K562 (cell line): ENCODE data around the gene CDCA7L. TPM values are rescaled to one million over a fixed set of nuclear protein-coding genes. Genes with fewer than 3 reads are reported as not detected.
"Not testable (repeated sequence)": the region's sequence is repeated elsewhere in the genome, so short reads cannot be mapped to it uniquely, and the experiment has no call there.

Experiments used
- ATAC-seq: fragments of 200-7000 bp; cut with Tn5 transposase; 3 replicates; pipeline ENCODE4 v1.9.1; 2020; ENCODE audit warnings: moderate library complexity
- BruUV-seq: library from RNA; stranded (reverse); fragments of 400-500 nt; replicated peaks from 2 replicates; lab custom pipeline; 2021; lab: Mats Ljungman, UMichigan
- CTCF ChIA-PET: fragments of 300-600 bp; formaldehyde crosslinking; extraction: SDS; loops from one replicate; lab custom pipeline; 2021; ENCODE audit warnings: low intra/inter-chr PET ratio; lab: Yijun Ruan, JAX
- POLR2A ChIA-PET: fragments of 300-600, 350-650 bp; sonication (Branson Sonifier 250); formaldehyde crosslinking; extraction: SDS; loops from one replicate; lab custom pipeline; 2021; ENCODE audit warnings: antibody characterized with exemption, inconsistent platforms; lab: Yijun Ruan, JAX
- DNase-seq, 4 experiments: peaks; one replicate each; pipeline versions ENCODE4 v3.0.0 to v3.0.0-alpha.2; 2011 to 2018; ENCODE audit warnings: low spot score in 3 of 4, mixed read lengths in 3 of 4; ENCODE audit errors: extremely low read depth in 1 of 4
- FAIRE-seq: peaks from 2 replicates; lab custom pipeline; 2011; peaks lifted over from hg19 to GRCh38; lab: Jason Lieb, UNC
- H2AFZ ChIP-seq: 2 replicates; pipeline ENCODE4 v1.6.0; 2011; ENCODE audit warnings: low read depth, low read length, control low read depth, inconsistent platforms
- H3K27ac ChIP-seq: fragments of 200-600 bp; 3 replicates; pipeline ENCODE4 v1.8.0; 2011; ENCODE audit warnings: low read depth, mild to moderate bottlenecking, control low read depth, inconsistent platforms, low read length, moderate library complexity, mixed read lengths; ENCODE audit errors: extremely low read depth
- H3K27me3 ChIP-seq, 2 experiments: fragments of 300-600 bp in 1 of 2; 2 replicates in 1 of 2; 3 replicates in 1 of 2; pipeline versions ENCODE4 v1.6.0 to v1.8.0; 2011; ENCODE audit warnings: inconsistent platforms in 2 of 2, low read length in 2 of 2, mild to moderate bottlenecking in 1 of 2, mixed read lengths in 1 of 2, moderate library complexity in 1 of 2; ENCODE audit not compliant: control insufficient read depth in 2 of 2, insufficient read depth in 2 of 2
- H3K36me3 ChIP-seq: fragments of 300-600 bp; 3 replicates; pipeline ENCODE4 v1.8.0; 2011; ENCODE audit warnings: mild to moderate bottlenecking, low read length, inconsistent platforms; ENCODE audit not compliant: control insufficient read depth, insufficient read depth
- H3K4me1 ChIP-seq, 2 experiments: fragments of 200-600 bp in 1 of 2; replicated peaks in 1 of 2; 2 replicates in 1 of 2; 3 replicates in 1 of 2; pipeline versions ENCODE4 v1.5.1 to v1.8.0; 2011; ENCODE audit warnings: inconsistent platforms in 2 of 2, low read length in 2 of 2, mild to moderate bottlenecking in 1 of 2, mixed read lengths in 1 of 2, moderate library complexity in 1 of 2; ENCODE audit not compliant: control insufficient read depth in 2 of 2, insufficient read depth in 2 of 2
- H3K4me2 ChIP-seq: 2 replicates; pipeline ENCODE4 v1.6.1; 2011; ENCODE audit warnings: low read length, control low read depth, inconsistent platforms, mixed read lengths; ENCODE audit not compliant: insufficient read depth
- H3K4me3 ChIP-seq: fragments of 200-600 bp; sonication (generic), shearing (Covaris generic); 2 replicates; pipeline ENCODE4 v1.5.1; 2016; ENCODE audit warnings: control low read depth, inconsistent platforms
- H3K79me2 ChIP-seq: fragments of 200-600 bp; 3 replicates; pipeline ENCODE4 v1.8.0; 2011; ENCODE audit warnings: low read length, inconsistent platforms; ENCODE audit not compliant: control insufficient read depth, insufficient read depth
- H3K9ac ChIP-seq, 2 experiments: 2 replicates each; pipeline versions ENCODE4 v1.6.0 to v1.6.1; 2011; ENCODE audit warnings: low read depth in 2 of 2, low read length in 2 of 2, control low read depth in 1 of 2, inconsistent platforms in 1 of 2, mild to moderate bottlenecking in 1 of 2, mixed read lengths in 1 of 2; ENCODE audit not compliant: insufficient read depth in 1 of 2
- H3K9me1 ChIP-seq: one replicate; pipeline ENCODE4 v1.6.0; 2011; ENCODE audit warnings: inconsistent platforms, mild to moderate bottlenecking, low read length, moderate library complexity; ENCODE audit not compliant: control insufficient read depth, insufficient read depth
- H3K9me3 ChIP-seq: replicated peaks from 2 replicates; pipeline ENCODE4 v1.5.1; 2011; ENCODE audit warnings: low read depth, low read length, inconsistent platforms; ENCODE audit not compliant: control insufficient read depth, insufficient read depth
- H4K20me1 ChIP-seq: replicated peaks from 2 replicates; pipeline ENCODE4 v1.6.1; 2011; ENCODE audit warnings: low read length, inconsistent platforms, mixed read lengths; ENCODE audit not compliant: control insufficient read depth, insufficient read depth
- TAF7 ChIP-seq: fragments of 450-650 bp; IDR thresholded peaks from 2 replicates; pipeline ENCODE4 v1.6.1; 2016; ENCODE audit warnings: missing genetic modification characterization, missing compliant biosample characterization
- WGBS: fragments of 100-300 bp; shearing (Covaris generic); methylation state at CpG from one replicate; pipeline ENCODE4 v1.1.6; 2016; ENCODE audit warnings: low coverage, mixed read lengths; ENCODE audit not compliant: insufficient coverage; ENCODE audit errors: missing lambda C conversion rate; 5-methylcytosine and 5-hydroxymethylcytosine counted together
- in situ Hi-C: fragments of 300-500 bp; cut with MboI; formaldehyde crosslinking; loops from 4 replicates; pipeline ENCODE4 v1.15.0; 2018; ENCODE audit warnings: inconsistent platforms, mixed read lengths
- intact Hi-C: fragments of 100-400 bp; cut with micrococcal nuclease; formaldehyde crosslinking; loops from 2 replicates; pipeline ENCODE4 v1.14.2; 2022
- polyA plus RNA-seq, 8 experiments: library from polyadenylated mRNA; depleted of rRNA in 4 of 8; stranded (reverse) in 5 of 8; unstranded in 3 of 8; fragments of >200 nt; fragmentation: Nextera tagmentation in 2 of 8; fragmentation: Illumina TruSeq in 1 of 8; extraction: Ambion mirVana in 2 of 8; extraction: Trizol in 1 of 8; gene quantifications; 2 replicates each; pipeline versions ENCODE4 v1.2.1 to v1.2.3, GENCODE V29; 2011 to 2014; ENCODE audit warnings: inconsistent platforms in 1 of 8, missing spikeins in 1 of 8
- total RNA-seq, 7 experiments: library from RNA; depleted of rRNA in 6 of 7; stranded (reverse); fragments of >200 nt in 6 of 7; fragmentation: Illumina TruSeq in 2 of 7; extraction: Trizol in 2 of 7; gene quantifications; 2 replicates each; pipeline versions ENCODE4 v1.2.1 to v1.2.3, GENCODE V29; 2011 to 2021; ENCODE audit warnings: low replicate concordance in 1 of 7

Gene CDCA7L
- total and polyA plus RNA-seq, 9 of the 15 experiments (the other 6 are each of a cell fraction or from before 2014, with no cell fraction given), result 1.9 to 32.4 (median 3.1) TPM

GRCh38 chr7:21866731-21867130 lies 79.0 kb downstream of the CDCA7L start:
- H4K20me1 ChIP-seq, result no peaks in the 10 kb centered on the region
- H2AFZ ChIP-seq, result no peak overlapping the region
- H3K27me3 ChIP-seq, result peaks cover 0 to 4% of the 10 kb centered on the region in 2 experiments; a peak in 2 of 5 replicates
- no TSS peak for BruUV-seq
- H3K9ac ChIP-seq, result no peak overlapping the region
- no peak for FAIRE-seq
- H3K4me2 ChIP-seq, result no peak overlapping the region
- in situ Hi-C loops (no loop called here), intact Hi-C loops (loop anchor here (10.0 kb wide), 1 partner anchor 138 kb away; no protein-coding TSS in a partner anchor)
- H3K4me1 ChIP-seq, result no peaks in the 10 kb centered on the region
- POLR2A ChIA-PET, result no interaction called here
- H3K36me3 ChIP-seq, result no peaks in the 10 kb centered on the region
- no peak for ATAC-seq
- WGBS, result 0% methylated on average over 1 of the region's 1 CpG
- CTCF ChIA-PET, result no interaction called here
- no peak for DNase-seq
- no peaks in the 10 kb centered on the region for H3K79me2 ChIP-seq
- H3K9me3 ChIP-seq, result no peaks in the 10 kb centered on the region
- H3K9me1 ChIP-seq, result no peaks in the 10 kb centered on the region
- no peak overlapping the region for H3K4me3 ChIP-seq
- H3K27ac ChIP-seq, result no peak overlapping the region
- no peak for TF ChIP-seq TAF7 (tag)

- FAIRE-seq, H3K4me1 ChIP-seq, H3K9me1 ChIP-seq, H3K4me3 ChIP-seq, H2AFZ ChIP-seq, in situ Hi-C loops, H4K20me1 ChIP-seq, ATAC-seq, H3K27me3 ChIP-seq, H3K27ac ChIP-seq, H3K36me3 ChIP-seq, H3K9me3 ChIP-seq, BruUV-seq, H3K9ac ChIP-seq, CTCF ChIA-PET, H3K79me2 ChIP-seq, H3K4me2 ChIP-seq, DNase-seq: not testable (repeated sequence)
- intact Hi-C loops, result loop anchor here (10.0 kb wide), 1 partner anchor 139 kb away; no protein-coding TSS in a partner anchor
- POLR2A ChIA-PET, result interaction anchor here (0.6 kb wide), 1 partner anchor 45 kb away, joined by 3 read pairs; no protein-coding TSS in a partner anchor
- 0% methylated on average over 7 of the region's 7 CpGs for WGBS
Observed at GRCh38 chr7:21865631-21866204, 80.0 kb downstream of the CDCA7L start.
